ENCODE measurements around the gene TOGARAM1. TPM values are rescaled to one million over a fixed set of nuclear protein-coding genes. Genes with fewer than 3 reads are reported as not detected.

Gene TOGARAM1
- total and polyA plus RNA-seq, 9 of the 15 experiments (the other 6 are each of a cell fraction or from before 2014, with no cell fraction given), result 1.3 to 6.4 (median 3.7) TPM

GRCh38 chr14:45104561-45104960 lies 142.6 kb downstream of the TOGARAM1 start:
- ATAC-seq, result no peak
- 100% methylated on average over 1 of the region's 1 CpG for WGBS (ENCODE audit: insufficient coverage, low coverage, missing lambda C conversion rate)
- Histone ChIP-seq H3K79me2 (ENCODE audit: control insufficient read depth, insufficient read depth, low read length) (peaks cover 3% of the 10 kb centered on the region; the same call in 1 of the 3 replicates), H3K4me1 (replicated peaks in 1 of 2; ENCODE audit: control insufficient read depth in 2 of 2, insufficient read depth in 2 of 2, low read length in 2 of 2) (no peaks in the 10 kb centered on the region), H3K27ac (ENCODE audit: extremely low read depth, low read depth, low read length) (no peak overlapping the region), H4K20me1 (replicated peaks; ENCODE audit: control insufficient read depth, insufficient read depth, low read length) (no peaks in the 10 kb centered on the region), H3K4me3 (no peak overlapping the region), H3K36me3 (ENCODE audit: control insufficient read depth, insufficient read depth, low read length) (peaks cover 79% of the 10 kb centered on the region; the same call in 2 of the 3 replicates), H3K4me2 (ENCODE audit: insufficient read depth, low read length) (no peak overlapping the region), H3K27me3 (ENCODE audit: control insufficient read depth in 2 of 2, insufficient read depth in 2 of 2, low read length in 2 of 2) (no peaks in the 10 kb centered on the region), H2AFZ (ENCODE audit: low read depth, low read length) (no peak overlapping the region), H3K9me1 (ENCODE audit: control insufficient read depth, insufficient read depth, low read length) (no peaks in the 10 kb centered on the region), H3K9me3 (replicated peaks; ENCODE audit: control insufficient read depth, insufficient read depth, low read depth, low read length) (no peaks in the 10 kb centered on the region), H3K9ac (ENCODE audit: insufficient read depth in 1 of 2, low read depth in 2 of 2, low read length in 2 of 2) (no peak overlapping the region)
- in situ Hi-C loops (cut with MboI) (no loop called here), intact Hi-C loops (cut with micrococcal nuclease) (no loop called here)
- no peak for DNase-seq (ENCODE audit: extremely low read depth in 1 of 4, low spot score in 3 of 4)
- CTCF ChIA-PET (ENCODE audit: low intra/inter-chr PET ratio), result no interaction called here
- POLR2A ChIA-PET, result no interaction called here
- no TSS peak for BruUV-seq (replicated peaks)
- no peak for FAIRE-seq
- TF ChIP-seq NFIC (IDR thresholded peaks at IDR 0.05), result no peak
- TF ChIP-seq STAT6 (CRISPR knock-in tag; IDR thresholded peaks at IDR 0.05), result no peak
- no peak for TF ChIP-seq ZBTB11 (CRISPR knock-in tag; IDR thresholded peaks at IDR 0.05)
- no peak for TF ChIP-seq SETDB1 (IDR thresholded peaks at IDR 0.05; ENCODE audit: low read length)
- no peak for TF ChIP-seq E2F5 (CRISPR knock-in tag; IDR thresholded peaks at IDR 0.05)
- no peak for TF ChIP-seq GMEB1 (CRISPR knock-in tag; IDR thresholded peaks at IDR 0.05)
- TF ChIP-seq TBP (optimal IDR thresholded peaks at IDR 0.05; ENCODE audit: low read depth, low read length), result no peak
- no peak for TF ChIP-seq TSHZ1 (CRISPR knock-in tag; IDR thresholded peaks at IDR 0.05)
- no peak for TF ChIP-seq CAMTA2 (CRISPR knock-in tag; conservative IDR thresholded peaks at IDR 0.05)
- TF ChIP-seq POLR2G (IDR thresholded peaks at IDR 0.05; ENCODE audit: low read depth, low read length), result no peak
